Endothelial cell of umbilical vein (primary cell): ENCODE data around the gene RIOK2. TPM values are rescaled to one million over a fixed set of nuclear protein-coding genes. Genes with fewer than 3 reads are reported as not detected.

Experiments
- BruUV-seq: library from RNA; stranded (reverse); fragments of 400-500 nt; replicated peaks from 2 replicates; lab custom pipeline; 2021; lab: Mats Ljungman, UMichigan
- CTCF ChIA-PET: fragments of 300-600, 350-600 bp; sonication (Branson Sonifier 250); formaldehyde crosslinking; loops from one replicate; lab custom pipeline; 2021; ENCODE audit warnings: antibody characterized with exemption, inconsistent platforms; lab: Charles Lee
- POLR2A ChIA-PET: fragments of 300-600, 350-600 bp; sonication (Branson Sonifier 250); formaldehyde crosslinking; loops from one replicate; lab custom pipeline; 2021; ENCODE audit warnings: antibody characterized with exemption, inconsistent platforms; lab: Charles Lee
- DNase-seq: peaks from one replicate; pipeline ENCODE4 v3.0.0-alpha.2; 2011; ENCODE audit warnings: low read depth, low spot score
- FAIRE-seq: peaks from 2 replicates; lab custom pipeline; 2011; peaks lifted over from hg19 to GRCh38; lab: Jason Lieb, UNC
- H2AFZ ChIP-seq: 2 replicates; pipeline ENCODE4 v1.6.0; 2012; ENCODE audit warnings: low read depth, low read length, control low read depth, inconsistent platforms
- H3K27ac ChIP-seq: 2 replicates; pipeline ENCODE4 v1.5.1; 2011; ENCODE audit warnings: low read depth, mild to moderate bottlenecking, control low read depth, low read length, moderate library complexity; ENCODE audit not compliant: insufficient read depth
- H3K27me3 ChIP-seq, 2 experiments: 2 replicates each; pipeline versions ENCODE4 v1.6.0 to v1.6.1; 2011; ENCODE audit warnings: low read length in 2 of 2, mixed read lengths in 1 of 2; ENCODE audit not compliant: control insufficient read depth in 2 of 2, insufficient read depth in 2 of 2
- H3K36me3 ChIP-seq, 2 experiments: 2 replicates in 1 of 2; 3 replicates in 1 of 2; pipeline ENCODE4 v1.5.1; 2011; ENCODE audit warnings: low read length in 2 of 2, mild to moderate bottlenecking in 1 of 2, moderate library complexity in 1 of 2; ENCODE audit not compliant: control insufficient read depth in 2 of 2, insufficient read depth in 2 of 2; ENCODE audit errors: extremely low read depth in 1 of 2
- H3K4me1 ChIP-seq: 3 replicates; pipeline ENCODE4 v1.5.1; 2011; ENCODE audit warnings: mild to moderate bottlenecking, low read length; ENCODE audit not compliant: control insufficient read depth, insufficient read depth; ENCODE audit errors: extremely low read depth
- H3K4me2 ChIP-seq: 2 replicates; pipeline ENCODE4 v1.6.1; 2011; ENCODE audit warnings: low read length, control low read depth, mixed read lengths; ENCODE audit not compliant: insufficient read depth
- H3K4me3 ChIP-seq, 3 experiments: fragments of 200-600 bp in 1 of 3; sonication (generic), shearing (Covaris generic) in 1 of 3; replicated peaks in 1 of 3; 2 replicates each; pipeline ENCODE4 v1.5.1; 2011 to 2016; ENCODE audit warnings: control low read depth in 3 of 3, low read length in 3 of 3, mild to moderate bottlenecking in 2 of 3, inconsistent platforms in 1 of 3, low read depth in 1 of 3, moderate library complexity in 1 of 3; ENCODE audit not compliant: insufficient read depth in 1 of 3
- H3K79me2 ChIP-seq: 2 replicates; pipeline ENCODE4 v1.6.0; 2012; ENCODE audit warnings: low read length, inconsistent platforms; ENCODE audit not compliant: control insufficient read depth, insufficient read depth
- H3K9ac ChIP-seq: replicated peaks from 2 replicates; pipeline ENCODE3; 2011; ENCODE audit warnings: low read length, control low read depth; ENCODE audit not compliant: insufficient read depth; ENCODE audit errors: extremely low read depth
- H3K9me1 ChIP-seq: replicated peaks from 3 replicates; pipeline ENCODE4 v1.6.0; 2011; ENCODE audit warnings: mild to moderate bottlenecking, low read length; ENCODE audit not compliant: control insufficient read depth, insufficient read depth; ENCODE audit errors: extremely low read depth
- H3K9me3 ChIP-seq: replicated peaks from 2 replicates; pipeline ENCODE4 v1.5.1; 2012; ENCODE audit warnings: low read length, inconsistent platforms; ENCODE audit not compliant: control insufficient read depth, insufficient read depth
- H4K20me1 ChIP-seq: replicated peaks from 2 replicates; pipeline ENCODE3; 2011; ENCODE audit warnings: mild to moderate bottlenecking, low read length; ENCODE audit not compliant: control insufficient read depth, insufficient read depth; ENCODE audit errors: extremely low read depth
- EZH2 ChIP-seq: IDR thresholded peaks from 2 replicates; pipeline ENCODE4 v1.6.1; 2012; ENCODE audit warnings: borderline replicate concordance, low read depth, mild to moderate bottlenecking, moderate library complexity, low read length, inconsistent platforms; ENCODE audit not compliant: severe bottlenecking
- FOS ChIP-seq: IDR thresholded peaks from 2 replicates; pipeline ENCODE4 v1.6.1; 2011; ENCODE audit warnings: mild to moderate bottlenecking, low read length, moderate library complexity, borderline replicate concordance; ENCODE audit not compliant: insufficient read depth
- GATA2 ChIP-seq: IDR thresholded peaks from 2 replicates; pipeline ENCODE4 v1.7.0; 2011; ENCODE audit warnings: low read depth, mild to moderate bottlenecking, moderate library complexity, mixed read lengths, low read length; ENCODE audit not compliant: insufficient read length, insufficient read depth
- JUN ChIP-seq: IDR thresholded peaks from 2 replicates; pipeline ENCODE4 v1.6.1; 2011; ENCODE audit warnings: borderline replicate concordance, low read depth; ENCODE audit not compliant: insufficient read length, insufficient read depth
- MAX ChIP-seq: IDR thresholded peaks from 2 replicates; pipeline ENCODE4 v1.6.1; 2011; ENCODE audit not compliant: insufficient read depth, insufficient read length
- MYC ChIP-seq: IDR thresholded peaks from one replicate; pipeline ENCODE4 v1.6.1; 2011; ENCODE audit warnings: mild to moderate bottlenecking, low read depth, low read length
- POLR2A ChIP-seq: IDR thresholded peaks from 2 replicates; pipeline ENCODE4 v1.6.1; 2012; ENCODE audit warnings: low read depth, mild to moderate bottlenecking, control low read depth, low read length
- POLR2AphosphoS5 ChIP-seq: IDR thresholded peaks from 2 replicates; pipeline ENCODE4 v1.6.1; 2012; ENCODE audit warnings: low read depth, mild to moderate bottlenecking, control low read depth, low read length, moderate library complexity; ENCODE audit not compliant: insufficient read depth
- dilution Hi-C: fragments of 300-500 bp; cut with MboI; formaldehyde crosslinking; loops from one replicate; pipeline ENCODE4 v1.15.0; 2019; ENCODE audit warnings: low sequenced_read_pairs; ENCODE audit not compliant: extremely low pct_ligation_motif_present
- intact Hi-C: fragments of 100-400 bp; cut with micrococcal nuclease; formaldehyde crosslinking; loops from one replicate; pipeline ENCODE4 v1.10.0; 2022
- polyA plus RNA-seq, 4 experiments: library from polyadenylated mRNA; depleted of rRNA in 3 of 4; stranded (reverse) in 3 of 4; unstranded in 1 of 4; fragments of >200 nt; gene quantifications; 2 replicates each; pipeline versions ENCODE4 v1.2.1 to v1.2.3, GENCODE V29; 2011 to 2012; ENCODE audit warnings: missing spikeins in 1 of 4
- total RNA-seq: library from RNA; stranded (reverse); gene quantifications from 2 replicates; pipeline ENCODE4 v1.2.3, GENCODE V29; 2021
- TF ChIP-seq, protein P1 (sequence below), 2 donors: IDR thresholded peaks; 1 replicate in 1 of 2; 2 replicates in 1 of 2; pipeline ENCODE4 v1.5.1; 2011; ENCODE audit warnings: low read length in 2 of 2, mild to moderate bottlenecking in 2 of 2, moderate library complexity in 2 of 2, control low read depth in 1 of 2, inconsistent platforms in 1 of 2, low read depth in 1 of 2; ENCODE audit not compliant: insufficient read depth in 1 of 2; ENCODE audit errors: extremely low read depth in 1 of 2

RIOK2 gene
- total and polyA plus RNA-seq, 2 donors (not counting 3 experiments of a cell fraction or from before 2014, with no cell fraction given) = 3.5 to 25.4 TPM

DNA sequence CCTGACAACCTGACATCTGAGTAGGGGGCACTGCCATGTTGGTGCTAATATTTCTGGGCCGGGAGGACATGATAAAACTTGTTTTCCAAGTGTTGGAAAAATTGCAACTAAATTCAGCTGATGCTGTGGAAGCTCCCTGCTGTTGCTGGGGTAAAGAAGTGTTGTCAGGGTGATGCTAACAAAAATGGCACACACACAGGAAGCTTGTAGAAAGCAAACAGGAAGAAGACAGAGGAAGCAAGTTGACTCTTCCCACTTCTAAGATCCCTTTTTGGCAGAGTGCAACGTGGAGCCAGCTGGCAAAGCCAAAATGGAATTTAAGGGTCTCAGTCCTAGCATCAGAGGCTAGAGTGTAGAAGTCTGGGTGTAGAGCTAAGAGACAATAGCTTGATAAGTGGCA lies 11.3 kb upstream of the RIOK2 start:
- BruUV-seq = no TSS peak

DNA sequence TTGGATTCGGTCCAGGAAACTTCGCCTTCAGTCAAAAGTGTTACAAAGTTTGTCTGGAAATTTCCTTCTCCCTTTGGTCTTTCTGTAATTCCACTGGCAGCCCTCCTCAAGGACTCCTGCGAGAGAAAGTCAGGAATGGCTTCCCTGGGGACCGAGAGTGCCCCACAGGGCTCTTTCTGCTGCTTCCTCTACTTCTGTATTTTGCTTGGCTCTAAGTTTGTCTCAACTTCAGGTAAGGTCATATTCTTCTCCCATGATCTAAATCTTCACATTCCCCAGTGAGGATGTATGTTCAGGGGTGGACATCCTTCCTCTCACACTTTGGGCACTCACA lies 10.3 kb upstream of the RIOK2 start:
- H3K9me3 ChIP-seq = no peaks in the 10 kb centered on the region
- H3K79me2 ChIP-seq = no peaks in the 10 kb centered on the region
- no TSS peak for BruUV-seq
- POLR2A ChIA-PET = no interaction called here
- H3K4me3 ChIP-seq = no peak overlapping the region
- no peak overlapping the region for H3K4me2 ChIP-seq
- CTCF ChIA-PET = interaction anchor here (1.9 kb wide), 1 partner anchor 38 kb away, joined by 7 read pairs; no protein-coding TSS in a partner anchor
- FAIRE-seq (no peak), DNase-seq (no peak)
- H3K36me3 ChIP-seq = no peaks in the 10 kb centered on the region
- dilution Hi-C loops = no loop called here
- TF ChIP-seq GATA2 (no peak), MYC (no peak), POLR2AphosphoS5 (no peak), JUN (no peak), EZH2 (no peak), MAX (no peak), FOS (no peak), POLR2A (no peak)
- TF ChIP-seq, protein P1, sequence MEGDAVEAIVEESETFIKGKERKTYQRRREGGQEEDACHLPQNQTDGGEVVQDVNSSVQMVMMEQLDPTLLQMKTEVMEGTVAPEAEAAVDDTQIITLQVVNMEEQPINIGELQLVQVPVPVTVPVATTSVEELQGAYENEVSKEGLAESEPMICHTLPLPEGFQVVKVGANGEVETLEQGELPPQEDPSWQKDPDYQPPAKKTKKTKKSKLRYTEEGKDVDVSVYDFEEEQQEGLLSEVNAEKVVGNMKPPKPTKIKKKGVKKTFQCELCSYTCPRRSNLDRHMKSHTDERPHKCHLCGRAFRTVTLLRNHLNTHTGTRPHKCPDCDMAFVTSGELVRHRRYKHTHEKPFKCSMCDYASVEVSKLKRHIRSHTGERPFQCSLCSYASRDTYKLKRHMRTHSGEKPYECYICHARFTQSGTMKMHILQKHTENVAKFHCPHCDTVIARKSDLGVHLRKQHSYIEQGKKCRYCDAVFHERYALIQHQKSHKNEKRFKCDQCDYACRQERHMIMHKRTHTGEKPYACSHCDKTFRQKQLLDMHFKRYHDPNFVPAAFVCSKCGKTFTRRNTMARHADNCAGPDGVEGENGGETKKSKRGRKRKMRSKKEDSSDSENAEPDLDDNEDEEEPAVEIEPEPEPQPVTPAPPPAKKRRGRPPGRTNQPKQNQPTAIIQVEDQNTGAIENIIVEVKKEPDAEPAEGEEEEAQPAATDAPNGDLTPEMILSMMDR (IDR thresholded peaks at IDR 0.05; ENCODE audit: extremely low read depth in 1 of 2, insufficient read depth in 1 of 2, low read depth in 1 of 2, low read length in 2 of 2) = no peak
- no peak overlapping the region for H3K9ac ChIP-seq
- no peak overlapping the region for H3K27ac ChIP-seq
- H4K20me1 ChIP-seq = no peaks in the 10 kb centered on the region
- no peaks in the 10 kb centered on the region for H3K27me3 ChIP-seq
- no peak overlapping the region for H2AFZ ChIP-seq
- no peaks in the 10 kb centered on the region for H3K9me1 ChIP-seq
- H3K4me1 ChIP-seq = no peaks in the 10 kb centered on the region
- intact Hi-C loops = no loop called here

More for the DNA sequence above, 11.3 kb upstream of the RIOK2 start:
- CTCF ChIA-PET = interaction anchor here (1.9 kb wide), 1 partner anchor 37 kb away, joined by 7 read pairs; no protein-coding TSS in a partner anchor
- dilution Hi-C loops (no loop called here), intact Hi-C loops (no loop called here)
- Histone ChIP-seq H3K4me2 (no peak overlapping the region), H3K9me3 (no peaks in the 10 kb centered on the region), H3K79me2 (no peaks in the 10 kb centered on the region), H3K36me3 (no peaks in the 10 kb centered on the region), H3K9ac (no peak overlapping the region), H3K9me1 (no peaks in the 10 kb centered on the region), H3K27me3 (no peaks in the 10 kb centered on the region), H3K4me1 (no peaks in the 10 kb centered on the region), H3K4me3 (no peak overlapping the region), H3K27ac (no peak overlapping the region), H4K20me1 (no peaks in the 10 kb centered on the region), H2AFZ (no peak overlapping the region)
- TF ChIP-seq FOS (no peak), MAX (no peak)
- TF ChIP-seq, protein P1 (IDR thresholded peaks at IDR 0.05; ENCODE audit: extremely low read depth in 1 of 2, insufficient read depth in 1 of 2, low read depth in 1 of 2, low read length in 2 of 2) = no peak
- DNase-seq (no peak), FAIRE-seq (no peak)
- POLR2A ChIA-PET = no interaction called here
